Right forelimb (tissue), 1 donor: Measurements from ENCODE around the gene ASIC2.

Experiments
- DNase-seq: peaks from one replicate; pipeline ENCODE4 v3.0.0-alpha.2; 2018

ASIC2 gene

GRCh38 chr17:33112763-33113162, 180.3 kb downstream of the ASIC2 start:
- no peak for DNase-seq

- no peak for DNase-seq
Measured at GRCh38 chr17:33109336-33110072, 183.6 kb downstream of the ASIC2 start.

GRCh38 chr17:33106525-33107165, 186.4 kb downstream of the ASIC2 start:
- no peak for DNase-seq

GRCh38 chr17:33105911-33106310, 187.2 kb downstream of the ASIC2 start:
- no peak for DNase-seq

GRCh38 chr17:33099906-33100305, 193.2 kb downstream of the ASIC2 start:
- DNase-seq, result no peak

GRCh38 chr17:33099252-33099651, 193.8 kb downstream of the ASIC2 start:
- DNase-seq, result no peak

- no peak for DNase-seq
Measured at GRCh38 chr17:33097411-33097810, 195.7 kb downstream of the ASIC2 start.

GRCh38 chr17:33096161-33096560, 196.9 kb downstream of the ASIC2 start:
- no peak for DNase-seq

- DNase-seq, result no peak
Measured at GRCh38 chr17:33091271-33091670, 201.8 kb downstream of the ASIC2 start.

GRCh38 chr17:33090806-33091205, 202.3 kb downstream of the ASIC2 start:
- no peak for DNase-seq

GRCh38 chr17:33086878-33087277, 206.2 kb downstream of the ASIC2 start:
- no peak for DNase-seq

- DNase-seq, result no peak
Measured at GRCh38 chr17:33086041-33086440, 207.1 kb downstream of the ASIC2 start.

- DNase-seq, result no peak
Measured at GRCh38 chr17:33085256-33085655, 207.8 kb downstream of the ASIC2 start.

GRCh38 chr17:33084755-33085154, 208.3 kb downstream of the ASIC2 start:
- DNase-seq, result no peak

GRCh38 chr17:33082529-33083173, 210.4 kb downstream of the ASIC2 start:
- no peak for DNase-seq

GRCh38 chr17:33080091-33080490, 213.0 kb downstream of the ASIC2 start:
- no peak for DNase-seq

GRCh38 chr17:33079201-33079600, 213.9 kb downstream of the ASIC2 start:
- DNase-seq, result no peak

- DNase-seq, result no peak
Measured at GRCh38 chr17:33076979-33077378, 216.1 kb downstream of the ASIC2 start.

- DNase-seq, result no peak
Measured at GRCh38 chr17:33073416-33073815, 219.7 kb downstream of the ASIC2 start.

- DNase-seq, result no peak
Measured at GRCh38 chr17:33072421-33073161, 220.5 kb downstream of the ASIC2 start.

GRCh38 chr17:33071656-33072055, 221.4 kb downstream of the ASIC2 start:
- DNase-seq, result no peak

- DNase-seq, result no peak
Measured at GRCh38 chr17:33057564-33057963, 235.5 kb downstream of the ASIC2 start.

- DNase-seq, result no peak
Measured at GRCh38 chr17:33056399-33057146, 236.5 kb downstream of the ASIC2 start.
